ENCODE measurements around the gene COQ4. TPM values are rescaled to one million over a fixed set of nuclear protein-coding genes. Genes with fewer than 3 reads are reported as not detected.

COQ4 gene
- total RNA-seq, 1 experiment from 2014 or later: 45.8 TPM

- intact Hi-C loops (cut with micrococcal nuclease): no loop called here
- Histone ChIP-seq H3K9me2 (ENCODE audit: insufficient read depth) (no peaks in the 10 kb centered on the region), H4K20me1 (ENCODE audit: insufficient read depth) (no peaks in the 10 kb centered on the region), H3K27me3 (ENCODE audit: insufficient read depth, low read length) (no peaks in the 10 kb centered on the region), H3K4me1 (ENCODE audit: control insufficient read depth in 1 of 2, insufficient read depth in 2 of 2, low read length in 2 of 2) (no peaks in the 10 kb centered on the region), H3K36me3 (ENCODE audit: control insufficient read depth in 1 of 2, insufficient read depth in 2 of 2, low read length in 2 of 2) (no peaks in the 10 kb centered on the region), H3K27ac (ENCODE audit: low read depth, low read length) (no peak overlapping the region), H3K4me2 (ENCODE audit: low read length) (no peak overlapping the region), H2AFZ (ENCODE audit: low read depth, low read length, poor library complexity, severe bottlenecking) (no peak overlapping the region), H3K4me3 (replicated peaks in 1 of 2; ENCODE audit: low read depth in 1 of 2, low read length in 2 of 2) (no peak overlapping the region), H3K79me2 (ENCODE audit: insufficient read depth, low read length) (no peaks in the 10 kb centered on the region), H3K9ac (ENCODE audit: low read length) (no peak overlapping the region), H3K9me3 (ENCODE audit: control insufficient read depth in 1 of 2, insufficient read depth in 1 of 2, low read depth in 1 of 2, low read length in 2 of 2) (no peaks in the 10 kb centered on the region)
- ATAC-seq (no peak), DNase-seq (ENCODE audit: low read depth, low spot score) (no peak)
- BruUV-seq (replicated peaks): no TSS peak
- ChIA-PET RAD21 (ENCODE audit: low non-redundant PET in 1 of 2, low total read pairs in 2 of 2, uncharacterized antibody in 2 of 2, unreplicated experiment in 2 of 2) (no interaction called here), CTCF (no interaction called here), POLR2A (no interaction called here)
- no peak for TF ChIP-seq ELF1 (IDR thresholded peaks at IDR 0.05; ENCODE audit: borderline replicate concordance, low read depth)
- TF ChIP-seq ZFX (IDR thresholded peaks at IDR 0.05): no peak
- TF ChIP-seq ZBTB33 (IDR thresholded peaks at IDR 0.05; ENCODE audit: extremely low read depth, insufficient replicate concordance, low read length): no peak
- no peak for TF ChIP-seq POLR2AphosphoS5 (IDR thresholded peaks at IDR 0.05; ENCODE audit: low read depth, low read length)
- no peak for TF ChIP-seq SIN3A (IDR thresholded peaks at IDR 0.05; ENCODE audit: low read depth)
- no peak for TF ChIP-seq REST (IDR thresholded peaks at IDR 0.05; ENCODE audit: low read depth)
- TF ChIP-seq SRF (IDR thresholded peaks at IDR 0.05; ENCODE audit: low read depth): no peak
- TF ChIP-seq RAD21 (IDR thresholded peaks at IDR 0.05; ENCODE audit: low read depth): no peak
- TF ChIP-seq POLR2A (IDR thresholded peaks at IDR 0.05; ENCODE audit: borderline replicate concordance, extremely low read depth, insufficient read depth, insufficient read length): no peak
- no peak for TF ChIP-seq EZH2phosphoT487 (IDR thresholded peaks at IDR 0.05; ENCODE audit: borderline replicate concordance)
- TF ChIP-seq CTCF (IDR thresholded peaks at IDR 0.05 in 2 of 3, conservative IDR thresholded peaks at IDR 0.05 in 1 of 3; ENCODE audit: borderline replicate concordance in 1 of 3, insufficient read depth in 1 of 3, low read depth in 2 of 3, low read length in 2 of 3): no peak
- no peak for TF ChIP-seq FOSL1 (IDR thresholded peaks at IDR 0.05; ENCODE audit: low read depth)
- no peak for TF ChIP-seq EGR1 (IDR thresholded peaks at IDR 0.05; ENCODE audit: low read depth)
- no peak for TF ChIP-seq MAX (IDR thresholded peaks at IDR 0.05)
- TF ChIP-seq SP1 (IDR thresholded peaks at IDR 0.05; ENCODE audit: low read depth): no peak
These were observed 40.1 kb upstream of the COQ4 start for GRCh38 chr9:128282500-128282899.

Measured in HCT116 (cell line).